Dedifferentiated amniotic fluid mesenchymal stem cell (primary cell): ENCODE measurements around the gene NFATC2.

Experiments used
- DNase-seq: peaks from one replicate; pipeline ENCODE4 v3.0.0-alpha.2; 2016; ENCODE audit errors: extremely low spot score

Gene NFATC2

GRCh38 chr20:51391926-51392325 lies 150.6 kb downstream of the NFATC2 start:
- no peak for DNase-seq

GRCh38 chr20:51389543-51390264 lies 152.8 kb downstream of the NFATC2 start:
- DNase-seq: no peak

- DNase-seq: no peak
These were observed 153.6 kb downstream of the NFATC2 start for GRCh38 chr20:51388756-51389542.

- DNase-seq: no peak
These were observed 154.3 kb downstream of the NFATC2 start for GRCh38 chr20:51388227-51388626.

DNA sequence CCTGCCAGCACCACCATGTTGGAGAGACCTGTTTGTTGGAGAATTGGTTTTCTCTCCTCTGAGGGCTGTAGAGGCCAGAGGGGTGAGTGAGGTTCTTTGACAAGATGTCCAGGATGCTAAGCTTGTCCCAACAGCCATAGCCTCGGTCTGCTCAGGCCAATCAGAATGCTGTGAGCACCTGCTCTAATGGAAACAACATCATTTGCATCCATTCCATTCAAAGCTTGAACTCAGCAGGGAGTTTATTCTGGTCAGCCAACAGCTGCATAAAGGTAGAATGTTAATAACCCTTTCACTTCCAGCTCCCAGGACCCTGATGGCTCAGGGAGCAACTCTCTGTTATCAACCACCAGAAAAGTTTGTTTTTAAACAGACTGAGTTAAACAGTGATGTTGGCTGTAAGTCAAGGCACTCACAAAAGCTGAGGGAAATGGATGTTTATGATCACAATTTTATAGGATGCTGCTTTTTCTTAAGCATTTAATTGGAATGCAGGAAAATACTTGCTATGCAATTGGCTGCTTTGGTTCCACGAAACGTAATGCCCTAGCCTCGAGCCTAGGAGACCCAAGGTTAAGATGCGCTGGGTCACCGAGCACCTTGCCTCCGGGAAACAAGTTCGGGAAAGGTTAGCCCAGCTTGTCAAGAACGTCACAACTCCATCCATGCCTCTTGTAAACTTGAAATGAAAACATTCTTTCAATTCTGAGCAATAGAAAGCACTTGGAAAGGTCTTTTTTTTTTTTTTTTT lies 155.2 kb downstream of the NFATC2 start:
- no peak for DNase-seq

GRCh38 chr20:51386586-51386985 lies 155.9 kb downstream of the NFATC2 start:
- DNase-seq: no peak

DNA sequence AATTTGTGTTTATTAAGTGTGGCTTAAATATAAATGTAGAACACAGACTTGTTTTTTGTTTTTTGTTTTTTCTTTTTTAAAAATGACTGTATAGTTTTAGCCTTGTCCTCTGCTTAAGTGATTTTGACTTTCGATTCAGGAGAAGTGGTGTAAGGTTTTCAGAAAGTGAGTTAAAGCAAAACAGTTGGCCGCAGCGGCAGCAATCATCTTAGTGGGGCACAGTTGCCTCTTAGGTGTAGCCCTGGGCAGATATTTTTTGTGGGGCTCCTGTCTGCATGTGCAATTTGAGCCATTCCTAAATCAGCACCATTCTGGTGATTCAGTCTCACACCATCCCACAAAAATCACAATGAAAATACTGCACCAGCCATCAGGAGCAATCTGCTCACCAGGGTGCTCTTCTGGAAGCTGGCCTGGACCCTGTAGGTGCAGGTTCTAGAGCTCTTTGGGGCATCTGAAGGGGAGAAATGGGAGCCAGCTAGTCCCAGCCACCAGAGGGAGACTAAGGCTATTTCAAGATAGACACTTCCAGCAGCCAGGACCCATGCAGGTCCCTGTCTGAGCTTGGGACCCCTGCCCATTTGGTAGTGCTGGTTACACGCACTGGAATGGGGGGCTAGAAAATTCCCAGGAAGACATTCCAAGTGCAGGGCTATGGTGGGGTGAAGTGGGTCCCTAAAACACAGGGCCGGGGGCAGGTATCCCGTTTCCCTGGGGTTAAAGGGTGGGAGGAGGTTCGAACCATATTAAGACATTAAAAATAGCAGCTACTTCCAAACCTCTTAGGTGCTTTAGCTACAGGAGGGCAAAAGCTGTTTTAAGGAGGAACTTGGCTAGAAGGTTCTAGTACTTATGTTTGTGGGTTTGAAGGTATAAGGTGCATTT lies 156.6 kb downstream of the NFATC2 start:
- DNase-seq: no peak

GRCh38 chr20:51384875-51385274 lies 157.6 kb downstream of the NFATC2 start:
- no peak for DNase-seq

- no peak for DNase-seq
These were observed 158.5 kb downstream of the NFATC2 start for GRCh38 chr20:51383891-51384510.

DNA sequence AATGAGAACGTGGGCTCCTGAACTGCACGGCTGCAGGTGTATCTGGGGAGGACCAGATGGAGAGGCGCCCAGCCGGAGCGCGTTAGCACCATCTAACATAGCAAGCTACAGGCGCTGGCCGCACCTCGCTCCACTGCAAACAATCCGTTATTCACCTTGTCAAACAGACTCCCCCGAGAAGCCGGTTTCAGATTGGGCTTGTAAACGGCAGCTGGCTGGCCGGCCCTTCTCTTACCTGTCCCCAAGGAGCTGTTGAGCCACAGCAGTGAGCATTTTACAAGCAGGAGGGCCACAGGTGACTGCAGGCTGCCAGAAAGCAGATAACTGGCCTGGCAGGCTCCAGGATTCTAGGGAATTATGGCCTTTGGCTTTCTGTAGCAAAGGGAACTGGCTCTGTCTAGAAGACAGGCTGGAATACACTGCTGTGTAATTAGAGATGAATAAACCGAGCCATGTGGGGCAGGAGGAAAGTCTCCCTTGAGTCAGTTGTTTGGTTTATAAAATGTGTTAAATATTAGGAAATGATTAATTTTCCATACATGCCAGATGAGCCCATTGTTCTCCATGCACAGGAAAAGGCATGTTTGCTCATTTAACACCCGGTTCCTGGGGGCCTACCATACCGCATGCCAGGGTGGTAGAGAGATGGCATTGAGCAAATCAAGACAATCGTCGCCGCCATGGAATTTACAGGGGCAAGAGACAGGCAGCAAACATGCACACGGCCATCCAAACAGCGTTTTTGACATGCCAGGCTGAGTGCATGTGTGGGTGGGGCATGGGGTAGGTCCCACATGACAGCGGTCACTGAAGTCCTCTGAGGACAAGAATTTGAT lies 159.3 kb downstream of the NFATC2 start:
- no peak for DNase-seq

GRCh38 chr20:51382111-51382985 lies 160.2 kb downstream of the NFATC2 start:
- DNase-seq: no peak

DNA sequence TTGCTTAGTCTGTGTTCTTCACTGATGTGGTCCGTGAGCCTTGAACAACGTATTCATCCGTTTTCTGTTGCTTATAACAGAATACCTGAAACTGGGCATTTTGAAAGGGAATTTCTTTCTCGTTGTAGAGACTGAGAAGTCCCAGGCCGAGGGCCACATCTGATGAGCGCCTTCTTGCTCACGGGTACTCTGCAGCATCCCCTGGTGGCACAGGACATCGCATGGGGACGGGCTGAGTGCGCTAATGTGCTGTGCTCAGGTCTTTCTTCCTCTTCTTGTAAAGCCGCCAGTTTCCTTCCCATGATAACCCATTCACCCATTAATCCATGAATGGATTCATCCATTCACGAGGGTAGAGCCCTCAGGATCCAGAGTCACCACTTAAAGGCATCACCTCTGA lies 161.0 kb downstream of the NFATC2 start:
- DNase-seq: no peak

GRCh38 chr20:51380401-51381385 lies 161.8 kb downstream of the NFATC2 start:
- no peak for DNase-seq

DNA sequence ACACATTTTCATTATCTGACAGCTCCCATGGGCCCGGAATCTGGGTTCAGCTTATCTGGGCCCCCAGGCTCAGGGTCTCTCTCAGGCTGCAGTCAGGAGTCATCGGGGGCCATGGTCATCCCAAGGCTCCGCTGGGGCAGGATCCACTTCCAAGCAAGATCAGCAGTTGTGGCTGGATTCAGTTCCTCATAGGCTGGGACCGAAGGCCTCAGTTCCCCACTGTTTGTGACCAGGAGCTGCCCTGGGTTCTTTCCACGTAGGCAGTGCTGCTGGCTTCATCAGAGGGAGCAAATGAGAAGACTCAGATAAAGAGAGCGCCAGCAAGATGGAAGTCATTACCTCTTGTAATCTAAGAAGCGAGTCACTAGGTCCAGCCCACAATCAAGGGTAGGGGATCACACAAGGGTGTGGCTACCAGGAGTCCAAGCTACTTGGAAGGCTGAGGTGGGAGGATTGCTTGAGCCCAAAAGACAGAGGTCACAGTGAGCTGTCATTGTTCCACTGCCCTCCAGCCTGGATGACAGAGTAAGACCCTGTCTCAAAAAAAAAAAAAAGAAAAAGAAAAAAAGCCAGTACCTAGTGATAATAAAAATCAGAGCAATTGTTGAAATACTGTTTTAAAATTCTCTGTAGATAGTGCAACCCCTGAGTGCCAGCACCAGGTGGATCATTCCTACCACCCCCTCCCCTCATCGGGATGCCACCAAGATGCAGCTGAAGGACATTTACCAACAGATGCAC lies 162.7 kb downstream of the NFATC2 start:
- no peak for DNase-seq

DNA sequence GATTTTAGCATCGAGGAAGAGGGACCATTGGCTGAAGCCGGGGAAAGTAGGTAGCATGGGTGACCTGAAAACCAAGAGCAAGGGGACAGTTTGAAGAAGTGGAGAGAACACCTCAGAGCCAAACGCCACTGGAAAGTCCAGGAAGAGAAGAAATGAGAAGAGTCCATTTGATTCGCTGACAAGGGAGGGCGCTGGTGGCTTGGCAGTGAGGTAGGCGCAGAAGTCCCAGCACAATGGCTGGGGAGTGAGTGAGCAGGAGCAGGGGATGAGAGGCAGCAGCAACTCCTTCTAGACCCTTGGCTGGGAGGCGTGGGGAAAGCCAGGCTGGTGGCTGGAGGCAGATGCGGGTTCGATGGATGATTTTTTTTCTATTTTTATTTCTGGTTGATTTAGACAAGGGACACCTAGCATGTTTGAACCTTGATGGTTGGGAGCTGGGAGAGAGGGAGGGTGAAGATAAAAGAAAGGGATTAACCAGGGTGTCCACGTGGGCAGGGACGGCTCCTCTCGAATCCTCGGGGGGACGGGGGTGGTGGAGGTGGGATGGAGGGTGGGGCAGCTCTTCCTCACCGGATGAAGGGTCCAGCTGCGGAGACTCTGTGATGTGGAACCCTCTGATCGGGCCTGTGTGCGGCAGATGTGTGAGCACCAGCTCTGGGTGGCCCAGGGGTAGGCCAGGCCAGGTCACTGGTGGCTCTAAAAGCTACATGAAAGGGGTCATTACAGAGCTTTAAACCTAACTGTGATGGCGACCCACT lies 164.2 kb downstream of the NFATC2 start:
- DNase-seq: no peak

DNA sequence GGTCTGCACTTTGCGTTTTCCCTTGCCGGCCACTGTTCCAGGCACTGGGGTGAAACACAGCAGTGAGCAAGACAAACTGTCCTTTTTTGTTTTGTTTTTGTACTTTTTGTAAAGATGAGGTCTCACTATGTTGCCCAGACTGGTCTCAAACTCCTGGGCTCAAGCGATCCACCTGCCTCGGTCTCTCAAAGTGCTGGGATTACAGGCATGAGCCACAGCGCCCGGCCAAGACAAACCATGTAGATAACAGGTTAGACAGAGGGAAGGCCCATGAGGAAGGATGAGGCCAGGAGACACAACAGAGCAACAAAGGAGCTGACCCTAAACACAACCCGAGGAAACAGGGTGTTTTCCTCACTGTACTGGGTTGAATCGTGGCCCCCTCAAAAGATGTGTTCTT lies 165.4 kb downstream of the NFATC2 start:
- DNase-seq: no peak

DNA sequence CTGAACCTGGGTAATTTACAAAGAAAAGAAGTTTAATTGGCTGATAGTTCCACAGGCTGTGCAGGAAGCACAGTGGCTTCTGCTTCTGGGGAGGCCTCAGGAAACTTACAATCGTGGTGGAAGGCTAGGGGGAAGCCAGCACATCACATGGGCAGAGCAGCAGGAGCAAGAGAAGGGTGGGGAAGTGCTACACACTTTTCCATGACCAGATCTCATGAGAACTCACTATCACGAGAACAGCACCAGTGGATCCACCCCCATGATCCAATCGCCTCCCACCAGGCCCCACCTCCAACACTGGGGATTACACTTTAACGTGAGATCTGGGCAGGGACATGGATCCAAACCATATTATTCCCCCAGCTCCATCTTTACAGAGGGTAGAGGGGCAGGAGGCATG lies 166.4 kb downstream of the NFATC2 start:
- no peak for DNase-seq
